IMR-90 (cell line): ENCODE measurements around the gene PTGES3L. TPM values are rescaled to one million over a fixed set of nuclear protein-coding genes. Genes with fewer than 3 reads are reported as not detected.
A peak's percentile ranks its signal among the peaks of the same experiment; 100 is the strongest.

Experiments used
- ATAC-seq: fragments of 200-7000 bp; cut with Tn5 transposase; 2 replicates; pipeline ENCODE4 v1.9.1; 2020; ENCODE audit warnings: low read depth, mild to moderate bottlenecking, moderate library complexity
- BruUV-seq: library from RNA; stranded (reverse); fragments of 400-500 nt; replicated peaks from 2 replicates; lab custom pipeline; 2021; lab: Mats Ljungman, UMichigan
- CTCF ChIA-PET: fragments of 300-600 bp; formaldehyde crosslinking; extraction: SDS; loops from one replicate; lab custom pipeline; 2021; ENCODE audit warnings: antibody characterized with exemption; lab: Yijun Ruan, JAX
- POLR2A ChIA-PET: fragments of 300-600 bp; sonication (Branson Sonifier 250); formaldehyde crosslinking; loops from one replicate; lab custom pipeline; 2022; ENCODE audit warnings: antibody characterized with exemption; ENCODE audit not compliant: unreplicated experiment; lab: Charles Lee
- DNase-seq: peaks from one replicate; pipeline ENCODE4 v3.0.0; 2013
- H2AFZ ChIP-seq: replicated peaks from 2 replicates; pipeline ENCODE3; 2013; ENCODE audit warnings: low read length, mild to moderate bottlenecking; ENCODE audit not compliant: poor library complexity
- H2AK5ac ChIP-seq: 2 replicates; pipeline ENCODE4 v1.6.1; 2013; ENCODE audit warnings: low read depth, low read length, inconsistent platforms
- H2AK9ac ChIP-seq: replicated peaks from 2 replicates; pipeline ENCODE3; 2013; ENCODE audit warnings: mild to moderate bottlenecking, low read depth, low read length, moderate library complexity; ENCODE audit not compliant: poor library complexity
- H2BK120ac ChIP-seq: 2 replicates; pipeline ENCODE4 v1.6.1; 2013; ENCODE audit warnings: low read depth, low read length, inconsistent platforms
- H2BK15ac ChIP-seq: 3 replicates; pipeline ENCODE4 v1.6.1; 2013; ENCODE audit warnings: low read depth, low read length, inconsistent platforms
- H2BK20ac ChIP-seq: 2 replicates; pipeline ENCODE4 v1.6.1; 2013; ENCODE audit warnings: low read depth, mild to moderate bottlenecking, inconsistent platforms, low read length, moderate library complexity
- H2BK5ac ChIP-seq: 2 replicates; pipeline ENCODE4 v1.6.1; 2013; ENCODE audit warnings: mild to moderate bottlenecking, low read depth, low read length, inconsistent platforms; ENCODE audit not compliant: poor library complexity, severe bottlenecking
- H3K14ac ChIP-seq: replicated peaks from 2 replicates; pipeline ENCODE4 v1.6.1; 2013; ENCODE audit warnings: low read depth, low read length, inconsistent platforms
- H3K18ac ChIP-seq: 2 replicates; pipeline ENCODE4 v1.6.1; 2013; ENCODE audit warnings: low read depth, low read length, control low read depth
- H3K23ac ChIP-seq: 2 replicates; pipeline ENCODE4 v1.6.1; 2013; ENCODE audit warnings: low read depth, low read length, inconsistent platforms
- H3K27ac ChIP-seq: 2 replicates; pipeline ENCODE4 v1.5.1; 2013; ENCODE audit warnings: mild to moderate bottlenecking, control low read depth, low read length; ENCODE audit not compliant: insufficient read depth
- H3K27me3 ChIP-seq: 2 replicates; pipeline ENCODE4 v1.6.1; 2013; ENCODE audit warnings: low read length; ENCODE audit not compliant: control insufficient read depth, insufficient read depth
- H3K36me3 ChIP-seq: 2 replicates; pipeline ENCODE4 v1.6.1; 2013; ENCODE audit warnings: low read length, mixed read lengths; ENCODE audit not compliant: control insufficient read depth, insufficient read depth
- H3K4ac ChIP-seq: 2 replicates; pipeline ENCODE4 v1.6.1; 2013; ENCODE audit warnings: low read depth, low read length, inconsistent platforms
- H3K4me1 ChIP-seq: 2 replicates; pipeline ENCODE4 v1.6.1; 2013; ENCODE audit warnings: low read length, mixed read lengths; ENCODE audit not compliant: control insufficient read depth, insufficient read depth
- H3K4me2 ChIP-seq: 2 replicates; pipeline ENCODE4 v1.6.1; 2013; ENCODE audit warnings: low read depth, mild to moderate bottlenecking, control low read depth, low read length, moderate library complexity
- H3K4me3 ChIP-seq: 2 replicates; pipeline ENCODE4 v1.5.1; 2013; ENCODE audit warnings: low read depth, mild to moderate bottlenecking, control low read depth, low read length, moderate library complexity; ENCODE audit not compliant: insufficient read depth
- H3K56ac ChIP-seq: 2 replicates; pipeline ENCODE4 v1.6.1; 2013; ENCODE audit warnings: low read length, inconsistent platforms; ENCODE audit not compliant: insufficient read depth; ENCODE audit errors: extremely low read depth
- H3K79me1 ChIP-seq, 2 experiments: 2 replicates each; pipeline ENCODE4 v1.6.1; 2013; ENCODE audit warnings: low read length in 2 of 2, inconsistent platforms in 1 of 2, low read depth in 1 of 2
- H3K9ac ChIP-seq: 2 replicates; pipeline ENCODE4 v1.6.1; 2013; ENCODE audit warnings: low read depth, low read length, control low read depth
- H3K9me1 ChIP-seq: 2 replicates; pipeline ENCODE4 v1.6.1; 2013; ENCODE audit warnings: low read length, inconsistent platforms; ENCODE audit not compliant: insufficient read depth
- H3K9me3 ChIP-seq: 2 replicates; pipeline ENCODE4 v1.6.1; 2013; ENCODE audit warnings: low read length; ENCODE audit not compliant: control insufficient read depth, insufficient read depth
- H4K20me1 ChIP-seq: 2 replicates; pipeline ENCODE4 v1.6.1; 2013; ENCODE audit warnings: low read length, inconsistent platforms; ENCODE audit not compliant: insufficient read depth
- H4K5ac ChIP-seq: 2 replicates; pipeline ENCODE4 v1.6.1; 2013; ENCODE audit warnings: mild to moderate bottlenecking, low read depth, low read length, control low read depth
- H4K8ac ChIP-seq, 2 experiments: 2 replicates each; pipeline ENCODE4 v1.6.1; 2013; ENCODE audit warnings: low read depth in 2 of 2, low read length in 2 of 2, control low read depth in 1 of 2, inconsistent platforms in 1 of 2
- H4K91ac ChIP-seq: 2 replicates; pipeline ENCODE4 v1.6.1; 2013; ENCODE audit warnings: low read depth, low read length, inconsistent platforms; ENCODE audit not compliant: insufficient read depth
- BHLHE40 ChIP-seq: fragments of 150-350 bp; IDR thresholded peaks from 2 replicates; pipeline ENCODE4 v1.6.1; 2016; ENCODE audit warnings: mild to moderate bottlenecking, low read depth, low read length
- CEBPB ChIP-seq: IDR thresholded peaks from 2 replicates; pipeline ENCODE4 v1.6.1; 2012; ENCODE audit warnings: low read depth, low read length, improper control_type of control experiment
- CHD1 ChIP-seq: IDR thresholded peaks from 2 replicates; pipeline ENCODE4 v1.6.1; 2012; ENCODE audit warnings: low read depth, low read length, improper control_type of control experiment
- CTCF ChIP-seq: conservative IDR thresholded peaks from 2 replicates; pipeline ENCODE4 v1.5.1; 2012; ENCODE audit warnings: mild to moderate bottlenecking, low read depth, low read length, improper control_type of control experiment
- FOS ChIP-seq: fragments of 150-350 bp; IDR thresholded peaks from 2 replicates; pipeline ENCODE4 v1.6.1; 2016; ENCODE audit warnings: low read depth, low read length
- MAFK ChIP-seq: IDR thresholded peaks from 2 replicates; pipeline ENCODE4 v1.6.1; 2012; ENCODE audit warnings: low read depth, low read length, improper control_type of control experiment
- MAZ ChIP-seq: IDR thresholded peaks from 2 replicates; pipeline ENCODE4 v1.6.1; 2012; ENCODE audit warnings: low read depth, mild to moderate bottlenecking, low read length, improper control_type of control experiment, moderate library complexity, borderline replicate concordance
- MXI1 ChIP-seq: IDR thresholded peaks from 2 replicates; pipeline ENCODE4 v1.6.1; 2012; ENCODE audit warnings: low read depth, mild to moderate bottlenecking, low read length, moderate library complexity, borderline replicate concordance
- NFE2L2 ChIP-seq: fragments of 150-350 bp; IDR thresholded peaks from 2 replicates; pipeline ENCODE4 v1.6.1; 2016; ENCODE audit warnings: low read depth, mild to moderate bottlenecking, low read length
- POLR2A ChIP-seq: IDR thresholded peaks from 2 replicates; pipeline ENCODE4 v1.6.1; 2012; ENCODE audit warnings: mild to moderate bottlenecking, low read depth, low read length
- RAD21 ChIP-seq: IDR thresholded peaks from 2 replicates; pipeline ENCODE4 v1.6.1; 2012; ENCODE audit warnings: low read length, improper control_type of control experiment
- RCOR1 ChIP-seq: IDR thresholded peaks from 2 replicates; pipeline ENCODE4 v1.6.1; 2012; ENCODE audit warnings: mild to moderate bottlenecking, low read length, improper control_type of control experiment; ENCODE audit not compliant: insufficient replicate concordance
- RFX5 ChIP-seq: IDR thresholded peaks from 2 replicates; pipeline ENCODE4 v1.8.0; 2012; ENCODE audit warnings: low read depth, mild to moderate bottlenecking, low read length, moderate library complexity
- SMC3 ChIP-seq: fragments of 150-350 bp; IDR thresholded peaks from 2 replicates; pipeline ENCODE4 v1.6.1; 2016; ENCODE audit warnings: low read depth, mild to moderate bottlenecking, antibody characterized with exemption, low read length, moderate library complexity
- WGBS, 2 experiments: methylation state at CpG; one replicate each; pipeline versions ENCODE4 v1.1.5 to v1.1.7; 2013; ENCODE audit warnings: missing lambda C conversion rate in 2 of 2; ENCODE audit not compliant: insufficient read length in 1 of 2; ENCODE audit errors: extremely low coverage in 2 of 2; 5-methylcytosine and 5-hydroxymethylcytosine counted together
- dilution Hi-C: fragments of 300-500 bp; cut with HindIII; formaldehyde crosslinking; loops from one replicate; pipeline ENCODE4 v1.14.3; 2018; ENCODE audit warnings: low sequenced_read_pairs; ENCODE audit not compliant: unreplicated experiment
- in situ Hi-C: fragments of 300-500 bp; cut with MboI; formaldehyde crosslinking; loops from 3 replicates; pipeline ENCODE4 v1.14.3; 2019; ENCODE audit warnings: low sequenced_read_pairs, inconsistent platforms, mixed read lengths
- intact Hi-C: fragments of 100-400 bp; cut with micrococcal nuclease; formaldehyde crosslinking; loops from 2 replicates; pipeline ENCODE4 v1.10.0; 2022
- polyA plus RNA-seq, 3 experiments: library from polyadenylated mRNA; depleted of rRNA; stranded (reverse); fragments of >200 nt; gene quantifications; 2 replicates each; pipeline ENCODE4 v1.2.3, GENCODE V29; 2012; ENCODE audit warnings: low replicate concordance in 1 of 3
- total RNA-seq: library from RNA; depleted of rRNA; stranded (reverse); fragments of >200 nt; gene quantifications from 2 replicates; pipeline ENCODE4 v1.2.3, GENCODE V29; 2012
- TF ChIP-seq, protein P1 (sequence below): fragments of 150-350 bp; IDR thresholded peaks from 2 replicates; pipeline ENCODE4 v1.6.1; 2017; ENCODE audit warnings: mild to moderate bottlenecking, antibody characterized with exemption, low read length, low read depth
- TF ChIP-seq, protein P2 (sequence below): fragments of 150-350 bp; IDR thresholded peaks from 2 replicates; pipeline ENCODE4 v1.6.1; 2016; ENCODE audit warnings: low read depth, mild to moderate bottlenecking, low read length, moderate library complexity, borderline replicate concordance

The PTGES3L gene
- total and polyA plus RNA-seq, 2 of the 4 experiments (the other 2 are of a cell fraction): 1.4 to 2.4 TPM

- in situ Hi-C loops: no loop called here
These were observed 35.7 kb downstream of the PTGES3L start for GRCh38 chr17:42944211-42944610.

More at GRCh38 chr17:42944211-42944610, 35.7 kb downstream of the PTGES3L start:
- no peak overlapping the region for H2BK5ac ChIP-seq
- no peak overlapping the region for H2BK120ac ChIP-seq
- intact Hi-C loops: no loop called here
- H3K79me1 ChIP-seq: no peaks in the 10 kb centered on the region
- no peak overlapping the region for H3K14ac ChIP-seq
- no peak overlapping the region for H4K91ac ChIP-seq
- 0 out of 2 replicates have a peak, but pooled peaks cover 2% of the 10 kb centered on the region for H3K9me1 ChIP-seq
- H2AFZ ChIP-seq: no peak overlapping the region
- no peaks in the 10 kb centered on the region for H3K9me3 ChIP-seq
- H3K4ac ChIP-seq: no peak overlapping the region
- BruUV-seq: no TSS peak
- H3K4me1 ChIP-seq: no peaks in the 10 kb centered on the region
- no peak overlapping the region for H3K23ac ChIP-seq
- no peaks in the 10 kb centered on the region for H4K20me1 ChIP-seq
- no peak overlapping the region for H2BK20ac ChIP-seq
- ChIA-PET CTCF (interaction anchor here (1.7 kb wide), 2 partner anchors 12 to 101 kb away, joined by 4 to 10 read pairs; no protein-coding TSS in a partner anchor), POLR2A (no interaction called here)
- no peak overlapping the region for H3K56ac ChIP-seq
- no peak overlapping the region for H4K5ac ChIP-seq
- peak overlapping the region; percentile 55 for H2AK9ac ChIP-seq
- peaks cover 4% of the 10 kb centered on the region for H3K36me3 ChIP-seq
- no peak overlapping the region for H3K27ac ChIP-seq
- H3K18ac ChIP-seq: no peak overlapping the region
- H3K4me2 ChIP-seq: no peak overlapping the region
- no peak overlapping the region for H4K8ac ChIP-seq
- WGBS, 2 experiments: 88% methylated on average over 1 of the region's 3 CpGs; no CpG with 5 or more reads in 1 of the 2 experiments
- DNase-seq (peak; percentile 40), ATAC-seq (peak; percentile 61)
- peaks cover 7% of the 10 kb centered on the region for H3K27me3 ChIP-seq
- no peak overlapping the region for H2AK5ac ChIP-seq
- H3K4me3 ChIP-seq: no peak overlapping the region
- H2BK15ac ChIP-seq: no peak overlapping the region
- dilution Hi-C loops: no loop called here
- TF ChIP-seq POLR2A (no peak), MAZ (no peak), FOS (no peak), NFE2L2 (no peak), CEBPB (no peak), RCOR1 (no peak), RAD21 (no peak), RFX5 (no peak), MAFK (no peak), MXI1 (no peak), BHLHE40 (no peak), CTCF (no peak), SMC3 (no peak), CHD1 (no peak)
- TF ChIP-seq, protein P1, sequence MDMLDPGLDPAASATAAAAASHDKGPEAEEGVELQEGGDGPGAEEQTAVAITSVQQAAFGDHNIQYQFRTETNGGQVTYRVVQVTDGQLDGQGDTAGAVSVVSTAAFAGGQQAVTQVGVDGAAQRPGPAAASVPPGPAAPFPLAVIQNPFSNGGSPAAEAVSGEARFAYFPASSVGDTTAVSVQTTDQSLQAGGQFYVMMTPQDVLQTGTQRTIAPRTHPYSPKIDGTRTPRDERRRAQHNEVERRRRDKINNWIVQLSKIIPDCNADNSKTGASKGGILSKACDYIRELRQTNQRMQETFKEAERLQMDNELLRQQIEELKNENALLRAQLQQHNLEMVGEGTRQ: no peak
- TF ChIP-seq, protein P2, sequence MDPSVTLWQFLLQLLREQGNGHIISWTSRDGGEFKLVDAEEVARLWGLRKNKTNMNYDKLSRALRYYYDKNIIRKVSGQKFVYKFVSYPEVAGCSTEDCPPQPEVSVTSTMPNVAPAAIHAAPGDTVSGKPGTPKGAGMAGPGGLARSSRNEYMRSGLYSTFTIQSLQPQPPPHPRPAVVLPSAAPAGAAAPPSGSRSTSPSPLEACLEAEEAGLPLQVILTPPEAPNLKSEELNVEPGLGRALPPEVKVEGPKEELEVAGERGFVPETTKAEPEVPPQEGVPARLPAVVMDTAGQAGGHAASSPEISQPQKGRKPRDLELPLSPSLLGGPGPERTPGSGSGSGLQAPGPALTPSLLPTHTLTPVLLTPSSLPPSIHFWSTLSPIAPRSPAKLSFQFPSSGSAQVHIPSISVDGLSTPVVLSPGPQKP: no peak
- H3K9ac ChIP-seq: no peak overlapping the region
